Islet precursor cell (in vitro differentiated cells): ENCODE data around the gene YWHAQ.
A peak's percentile ranks its signal among the peaks of the same experiment; 100 is the strongest.
"Not testable (repeated sequence)": the region's sequence is repeated elsewhere in the genome, so short reads cannot be mapped to it uniquely, and the experiment has no call there.

Experiments
- DNase-seq: peaks from one replicate; pipeline ENCODE4 v3.0.0-alpha.2; 2018

YWHAQ gene

DNA sequence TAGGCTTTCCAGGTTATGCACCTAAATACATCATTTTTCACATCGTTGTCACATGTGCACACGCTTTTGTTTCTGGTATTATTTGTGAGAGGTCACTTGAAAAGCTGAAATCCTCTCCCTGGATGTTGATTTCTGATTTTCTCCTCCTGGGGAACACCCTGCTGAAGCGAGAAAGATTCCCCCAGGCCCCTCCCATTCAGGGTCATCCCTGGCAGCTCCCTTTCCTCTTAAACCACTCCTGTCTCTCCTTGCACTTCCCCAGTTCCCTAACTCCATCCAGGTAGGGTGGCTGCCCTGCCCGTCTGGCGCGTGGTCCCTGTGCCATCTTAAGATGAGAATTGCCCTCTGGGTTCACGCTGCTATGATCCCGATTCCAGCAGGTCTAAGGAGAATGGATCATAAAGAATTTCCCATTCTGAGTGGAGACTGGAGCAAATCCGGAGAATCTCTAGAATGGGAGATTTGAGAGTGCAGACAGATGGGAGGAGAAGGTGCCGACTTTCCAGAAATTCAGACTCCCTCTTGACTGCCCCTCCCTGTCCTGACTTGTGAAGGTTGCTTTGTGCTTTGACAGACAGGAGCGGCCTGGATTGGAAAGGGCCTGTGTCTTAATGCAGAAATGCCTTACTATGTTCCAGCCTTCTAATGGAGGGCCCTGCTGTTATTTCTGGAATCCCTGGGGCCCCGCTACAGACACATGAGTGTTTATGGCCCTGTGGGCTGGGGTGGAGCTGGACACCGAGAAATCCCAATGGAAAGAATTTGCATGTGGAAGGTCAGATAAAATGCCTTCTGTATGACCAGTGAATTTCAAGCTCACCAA lies 1.3 kb upstream of the YWHAQ start:
- peak; percentile 86 for DNase-seq

DNA sequence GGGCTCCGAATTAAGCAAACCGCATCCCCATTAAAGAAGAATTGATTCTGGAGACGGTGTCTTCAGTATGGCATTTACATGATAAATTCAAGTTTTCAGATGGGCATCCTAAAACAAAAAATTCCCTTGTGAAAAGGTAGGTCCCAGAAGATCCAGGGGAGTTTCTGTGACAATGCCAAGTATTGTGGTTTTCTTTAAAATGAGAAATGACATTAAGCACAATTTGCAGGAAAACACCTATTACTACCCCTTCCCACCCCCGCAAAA lies 689 bp upstream of the YWHAQ start:
- no peak for DNase-seq

DNA sequence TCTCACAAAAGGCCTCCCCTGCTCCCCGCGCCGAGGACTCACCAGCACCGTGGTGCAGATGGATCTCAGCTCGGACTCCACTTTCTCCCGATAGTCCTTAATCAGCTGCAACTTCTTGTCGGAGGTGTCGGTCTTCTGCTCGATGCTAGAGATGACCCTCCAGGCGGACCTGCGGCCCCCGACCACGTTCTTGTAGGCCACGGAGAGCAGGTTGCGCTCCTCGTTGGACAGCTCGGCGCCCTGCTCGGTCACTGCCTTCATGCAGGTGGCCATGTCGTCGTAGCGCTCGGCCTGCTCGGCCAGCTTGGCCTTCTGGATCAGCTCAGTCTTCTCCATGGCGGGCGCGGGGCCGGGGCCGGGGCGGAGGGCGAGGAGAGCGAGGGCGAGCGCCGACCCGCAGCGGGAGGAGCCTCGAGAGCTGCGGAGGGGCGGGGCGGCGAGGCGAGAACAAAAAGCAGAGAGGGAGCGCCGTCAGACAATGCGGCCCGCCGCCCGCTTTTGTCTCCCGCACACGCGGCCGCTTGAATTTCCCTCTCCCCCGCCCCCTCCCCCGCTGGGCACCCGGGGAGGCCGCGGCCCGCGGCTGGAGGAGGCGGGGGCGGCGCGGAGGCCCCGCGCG lies 571 bp downstream of the YWHAQ start:
- DNase-seq, result peak; percentile 87

DNA sequence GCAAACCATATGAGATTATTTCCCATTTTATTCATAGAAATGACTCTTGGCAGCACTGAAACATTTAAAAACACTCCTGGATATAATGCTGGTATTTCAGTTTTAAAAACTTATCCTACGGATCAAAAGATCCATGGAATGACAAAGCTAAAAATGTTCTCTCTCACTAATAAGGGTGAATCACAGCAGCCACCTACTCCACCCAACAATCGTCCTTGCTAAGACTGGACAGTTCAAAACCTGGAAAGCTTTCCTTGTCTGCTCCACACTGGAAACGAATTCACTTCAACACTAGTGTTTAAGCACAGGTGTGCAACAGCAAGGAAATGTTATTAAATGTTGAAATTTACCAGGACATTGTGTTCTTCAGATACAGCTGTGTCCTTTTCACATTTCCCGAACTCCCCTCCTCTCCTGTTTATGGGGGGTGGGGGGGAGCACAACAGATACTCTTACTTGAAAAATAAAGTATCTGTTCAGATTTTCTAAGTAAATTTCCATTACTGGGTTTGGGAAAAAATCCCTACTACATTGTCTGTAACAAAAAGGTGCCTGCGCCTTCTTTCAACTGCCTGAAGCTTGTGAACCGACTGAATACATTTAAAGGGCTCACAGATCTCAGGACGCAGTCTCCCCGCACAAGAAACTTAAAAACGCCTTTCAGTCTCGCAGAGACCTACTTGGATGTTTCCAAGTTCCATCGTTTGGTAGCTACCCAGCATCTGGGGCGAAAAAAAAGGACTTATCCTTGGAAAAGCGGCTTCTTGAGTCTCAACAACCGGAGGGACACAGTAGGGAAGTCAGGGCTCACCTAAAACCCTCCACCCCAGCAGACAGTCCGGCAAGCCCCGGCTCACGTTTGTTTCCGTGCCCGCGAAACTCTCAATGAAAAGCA lies 1.3 kb downstream of the YWHAQ start:
- DNase-seq, result no peak

DNA sequence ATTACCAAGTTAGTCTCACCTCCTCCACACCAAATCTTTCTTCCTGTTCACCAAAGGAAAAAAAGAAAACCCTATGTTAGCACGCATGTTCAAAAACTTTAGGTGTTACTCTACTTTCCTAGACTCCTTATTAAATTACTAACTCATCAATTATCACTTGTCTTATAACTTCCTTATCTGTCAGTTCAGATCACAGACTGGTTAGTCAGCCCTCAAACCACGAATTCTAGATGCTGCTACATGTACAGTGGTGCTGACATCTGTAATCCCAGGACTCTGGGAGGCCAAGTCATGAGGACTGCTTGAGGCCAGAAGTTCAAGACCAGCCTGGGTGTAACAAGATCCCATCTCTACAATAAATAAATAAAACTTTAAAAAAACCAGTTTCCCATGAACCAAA lies 3.5 kb downstream of the YWHAQ start:
- no peak for DNase-seq

DNA sequence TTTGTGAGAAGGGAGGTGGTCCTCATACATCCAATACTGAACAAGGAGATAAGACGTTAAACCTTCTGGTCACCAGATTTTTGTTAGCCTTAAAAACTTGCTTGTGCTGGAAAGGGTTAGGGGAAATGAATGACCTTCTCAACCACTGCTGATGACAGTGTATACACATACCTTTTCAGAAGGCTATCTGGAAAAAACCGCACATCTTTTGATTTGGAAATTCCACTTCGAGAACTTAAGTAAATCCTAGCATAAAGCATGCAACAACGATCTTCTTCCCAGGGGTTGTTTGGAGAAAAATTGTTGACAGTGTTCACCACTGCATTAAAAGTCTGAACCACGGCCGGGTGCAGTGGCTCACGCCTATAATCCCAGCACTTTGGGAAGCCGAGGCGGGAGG lies 7.6 kb downstream of the YWHAQ start:
- no peak for DNase-seq

DNA sequence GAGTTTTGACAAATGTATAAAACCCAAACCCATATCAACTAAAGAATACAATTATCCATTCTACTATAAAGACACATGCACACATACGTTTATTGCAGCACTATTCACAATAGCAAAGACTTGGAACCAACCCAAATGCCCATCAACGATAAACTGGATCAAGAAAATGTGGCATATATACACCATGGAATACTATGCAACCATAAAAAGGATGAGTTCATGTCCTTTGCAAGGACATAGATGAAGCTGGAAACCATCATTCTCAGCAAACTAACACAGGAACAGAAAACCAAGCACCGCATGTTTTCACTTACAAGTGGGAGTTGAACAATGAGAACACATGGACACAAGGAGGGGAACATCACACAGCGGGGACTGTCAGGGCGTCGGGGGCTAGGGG lies 9.1 kb downstream of the YWHAQ start:
- DNase-seq, result not testable (repeated sequence)

DNA sequence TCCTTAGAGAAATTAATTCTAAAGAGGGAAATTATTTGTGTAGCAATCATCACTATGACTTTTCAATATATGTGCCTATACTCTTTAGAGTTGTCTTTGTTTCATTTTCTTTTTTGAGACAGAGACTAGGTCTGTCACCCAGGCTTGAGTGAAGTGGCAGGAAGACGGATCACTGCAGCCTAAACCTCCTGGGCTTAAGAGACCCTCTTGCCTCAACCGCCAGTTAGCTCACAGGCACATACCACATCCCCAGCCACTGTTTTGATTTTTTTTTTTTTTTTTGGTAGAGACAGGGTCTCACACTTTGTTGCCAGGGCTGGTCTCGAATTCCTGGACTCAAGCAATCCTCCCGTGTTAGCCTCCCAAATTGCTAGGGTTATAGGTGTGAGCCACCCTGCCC lies 12.4 kb downstream of the YWHAQ start:
- no peak for DNase-seq

DNA sequence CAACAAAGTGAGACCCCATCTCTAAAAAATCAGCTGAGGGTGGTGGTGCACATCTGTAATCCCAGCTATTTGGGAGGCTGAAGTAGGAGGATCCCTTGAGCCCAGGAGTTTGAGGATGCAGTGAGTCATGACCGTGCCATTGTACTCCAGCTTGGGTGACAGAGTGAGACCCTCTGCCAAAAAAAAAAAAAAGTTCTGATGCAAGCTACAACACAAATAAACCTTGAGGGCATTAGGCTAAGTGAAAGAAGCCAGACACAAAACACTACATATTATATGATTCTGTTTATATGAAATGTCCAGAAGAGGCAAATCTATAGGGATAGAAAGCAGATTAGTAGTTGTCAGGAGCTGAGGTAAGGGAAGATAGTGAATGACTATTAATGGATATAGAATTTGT lies 13.0 kb downstream of the YWHAQ start:
- DNase-seq, result no peak

DNA sequence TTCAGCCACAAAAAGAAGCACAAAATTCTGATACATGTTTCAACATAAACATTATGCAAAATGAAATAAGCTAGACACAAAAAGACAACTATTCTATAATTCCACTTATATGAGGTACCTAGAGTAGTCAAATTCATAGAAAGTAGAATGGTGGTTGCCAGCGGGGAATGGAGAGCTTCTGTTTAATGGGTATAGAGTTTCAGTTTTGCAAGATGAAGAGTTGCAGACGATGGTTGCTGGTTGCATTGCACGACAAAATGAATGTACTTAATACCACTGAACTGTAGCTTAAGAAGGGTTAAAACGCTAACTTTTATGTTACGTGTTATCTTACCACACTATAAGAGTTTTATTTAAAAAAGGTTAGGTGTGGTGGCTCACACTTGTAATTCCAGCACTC lies 13.5 kb downstream of the YWHAQ start:
- DNase-seq, result no peak

DNA sequence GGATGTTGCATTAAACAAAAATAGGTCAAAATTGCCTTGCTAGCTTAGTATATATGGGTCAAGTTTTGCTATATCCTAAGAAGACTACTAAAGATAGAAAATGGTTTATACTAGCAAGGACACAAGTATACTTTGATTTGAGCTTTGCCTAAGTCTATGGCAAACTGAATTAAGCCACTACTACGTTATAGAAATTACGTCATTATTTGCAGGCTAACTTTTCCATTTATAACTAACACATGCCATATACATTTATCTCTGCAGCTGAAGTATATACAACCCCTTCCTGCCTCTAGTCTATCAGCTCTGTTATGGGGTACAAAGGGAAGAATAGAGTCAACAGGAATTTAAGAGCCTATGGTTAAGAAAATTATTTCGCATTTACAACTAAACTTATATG lies 16.2 kb downstream of the YWHAQ start:
- no peak for DNase-seq

DNA sequence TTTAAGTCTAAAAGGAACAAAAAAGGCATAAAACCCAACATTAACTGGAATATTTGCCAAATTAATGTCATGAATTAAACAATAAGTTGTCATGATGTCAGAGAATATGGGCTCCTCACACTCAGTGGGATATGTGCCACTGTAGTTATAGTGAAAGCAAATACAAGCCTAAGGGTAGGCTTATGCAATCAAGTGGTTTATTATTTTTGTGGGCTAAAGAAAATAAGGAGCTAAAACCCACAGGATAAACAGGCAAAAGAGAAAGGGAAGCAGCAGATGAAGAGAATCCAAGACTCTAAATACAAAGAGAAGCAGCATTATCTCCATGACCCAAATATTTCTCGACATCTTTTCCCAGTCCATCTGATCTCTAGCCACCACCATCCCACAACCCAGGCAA lies 17.5 kb downstream of the YWHAQ start:
- DNase-seq, result no peak

DNA sequence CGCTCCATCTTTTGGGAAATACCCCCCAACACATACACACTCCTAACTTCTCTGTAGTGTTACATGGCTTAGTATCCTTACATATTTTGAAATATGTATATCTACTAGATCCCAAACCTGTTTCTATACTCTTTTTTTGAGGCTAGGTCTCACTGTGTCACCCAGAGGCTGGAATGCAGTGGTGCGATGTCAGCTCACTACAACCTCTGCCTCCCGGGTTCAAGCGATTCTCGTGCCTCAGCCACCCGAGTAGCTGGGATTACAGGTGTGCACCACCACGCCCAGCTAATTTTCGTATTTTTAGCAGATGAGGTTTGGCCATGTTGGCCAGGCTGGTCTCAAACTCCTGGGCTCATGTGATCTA lies 19.3 kb downstream of the YWHAQ start:
- not testable (repeated sequence) for DNase-seq

DNA sequence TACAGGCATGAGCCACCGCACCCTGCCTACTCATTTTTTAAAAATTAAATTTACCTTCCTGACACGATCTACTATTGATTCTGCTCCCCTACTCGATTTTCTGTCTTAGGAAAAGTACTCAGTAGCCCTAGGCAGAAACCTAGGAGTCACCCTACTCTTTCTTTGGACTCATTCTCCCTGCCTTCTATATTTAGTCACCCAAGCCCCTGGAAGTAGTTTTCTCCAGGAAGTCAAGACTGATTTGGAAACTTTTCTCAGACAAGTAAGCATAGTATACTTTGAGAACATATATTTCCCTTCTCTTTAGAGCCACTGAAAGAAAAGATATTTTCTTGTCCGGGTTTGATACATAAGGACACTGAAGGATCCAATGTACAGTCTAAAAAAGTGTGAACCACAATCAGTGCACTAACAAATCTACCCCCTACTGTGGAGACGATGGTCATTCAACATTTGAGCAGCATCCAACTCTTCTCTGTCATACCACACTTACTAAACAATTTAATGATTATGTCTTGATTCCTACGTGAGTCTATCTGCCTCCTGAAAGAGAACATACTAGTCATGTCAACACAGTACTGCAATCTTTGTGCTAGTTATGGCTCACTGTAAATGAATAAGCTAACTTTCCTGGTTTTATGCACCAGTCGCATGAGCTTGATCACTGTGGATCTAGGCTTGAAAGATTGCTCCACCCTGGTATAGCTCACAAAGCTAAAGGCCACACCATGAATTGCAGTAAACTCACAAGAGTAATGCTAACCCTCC lies 19.8 kb downstream of the YWHAQ start:
- DNase-seq, result no peak

DNA sequence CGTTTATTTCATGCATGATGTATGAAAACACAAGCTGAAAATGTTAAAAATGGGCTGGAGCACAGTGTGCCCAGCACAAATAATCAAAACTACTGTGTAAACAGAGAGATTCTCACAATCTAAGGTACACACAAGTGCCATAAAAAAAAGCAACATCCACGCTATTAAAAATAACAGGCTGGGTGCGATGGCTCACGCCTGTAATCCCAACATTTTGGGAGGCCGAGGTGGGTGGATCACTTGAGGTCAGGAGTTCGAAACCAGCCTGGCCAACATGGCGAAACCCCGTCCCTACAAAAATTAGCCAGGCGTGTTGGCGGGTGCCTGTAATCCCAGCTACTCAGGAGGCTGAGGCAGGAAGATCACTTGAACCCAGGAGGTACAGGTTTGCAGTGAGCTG lies 22.3 kb downstream of the YWHAQ start:
- DNase-seq, result not testable (repeated sequence)

DNA sequence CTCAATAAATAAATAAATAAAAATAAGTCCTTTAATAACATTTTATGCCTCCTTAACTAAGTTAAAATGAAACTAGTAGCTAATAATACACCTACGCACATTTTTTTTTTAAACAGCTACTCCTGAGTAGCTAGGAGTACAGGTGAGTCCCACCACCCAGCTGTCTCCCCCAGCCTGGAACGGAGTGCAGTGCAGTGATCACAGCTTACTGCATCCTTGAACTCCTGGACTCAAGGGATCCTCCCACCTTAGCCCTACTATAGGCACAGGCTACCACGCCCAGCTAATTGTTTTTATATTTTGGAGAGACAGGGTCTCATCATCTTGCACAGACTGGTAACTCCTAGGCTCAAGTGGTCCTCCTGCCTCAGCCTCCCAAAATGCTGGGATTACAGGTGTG lies 28.4 kb downstream of the YWHAQ start:
- DNase-seq, result no peak

DNA sequence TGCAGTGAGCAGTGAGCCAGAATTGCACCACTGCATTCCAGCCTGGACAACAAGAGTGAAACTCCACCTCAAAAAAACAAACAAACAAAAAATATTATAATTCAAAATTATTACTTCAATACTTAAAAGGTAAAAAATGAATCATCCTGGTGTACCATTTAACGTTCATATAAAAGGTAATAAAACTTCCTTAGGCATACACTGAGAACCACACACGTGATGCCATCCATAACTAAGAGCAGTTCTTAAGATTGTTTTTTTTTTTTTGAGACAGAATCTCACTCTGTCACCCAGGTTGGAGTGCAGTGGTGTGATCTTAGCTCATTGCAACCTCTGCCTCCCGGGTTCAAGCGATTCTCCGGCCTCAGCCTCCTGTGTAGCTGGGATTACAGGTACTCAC lies 29.4 kb downstream of the YWHAQ start:
- DNase-seq, result no peak

DNA sequence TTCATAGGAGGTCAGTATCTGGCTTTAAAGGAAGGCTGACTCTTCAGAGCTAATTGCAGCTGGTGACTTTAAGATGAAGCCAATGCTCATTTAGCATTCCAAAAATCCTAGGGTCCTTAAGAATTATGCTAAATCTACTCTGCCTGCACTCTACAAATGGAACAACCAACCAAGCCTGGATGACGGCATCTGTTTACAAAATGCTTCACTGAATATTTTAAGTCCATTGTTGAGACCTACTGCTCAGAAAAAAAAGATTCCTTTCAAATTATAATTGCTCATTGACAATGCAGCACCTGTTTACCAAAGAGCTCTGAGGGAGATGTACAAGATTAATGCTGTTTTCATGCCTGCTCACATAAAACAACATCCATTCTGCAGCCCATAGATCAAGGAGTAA lies 31.4 kb downstream of the YWHAQ start:
- no peak for DNase-seq

DNA sequence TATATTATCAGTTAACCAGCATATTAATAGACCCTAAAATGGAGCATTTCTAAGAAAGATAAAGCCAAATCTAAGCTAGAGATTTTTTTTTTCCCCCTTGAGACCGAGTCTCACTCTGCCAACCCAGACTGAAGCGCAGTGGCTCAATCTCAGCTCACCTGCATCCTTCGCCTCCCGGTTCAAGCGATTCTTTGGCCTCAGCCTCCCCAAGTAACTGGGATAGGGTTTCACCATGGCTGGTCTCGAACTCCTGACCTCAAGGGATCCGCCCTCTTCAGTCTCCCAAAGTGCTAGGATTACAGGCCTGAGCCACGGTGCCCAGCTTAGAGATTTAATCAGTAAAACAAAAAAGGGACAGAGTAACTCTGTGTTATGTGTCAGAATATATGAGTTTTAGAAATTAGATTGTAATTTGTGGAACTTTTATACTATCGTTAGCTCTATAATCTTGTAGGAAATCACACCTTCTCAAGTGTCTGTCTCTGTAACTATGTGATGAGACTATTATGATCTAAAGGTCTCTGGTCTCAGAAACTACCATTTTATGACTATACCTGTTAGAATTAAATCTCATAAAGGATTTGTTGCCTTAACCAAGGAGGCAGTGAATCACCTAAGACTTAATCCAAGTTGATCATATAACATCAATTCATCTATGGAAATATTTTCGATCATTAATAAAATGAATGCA lies 34.0 kb downstream of the YWHAQ start:
- DNase-seq, result no peak

DNA sequence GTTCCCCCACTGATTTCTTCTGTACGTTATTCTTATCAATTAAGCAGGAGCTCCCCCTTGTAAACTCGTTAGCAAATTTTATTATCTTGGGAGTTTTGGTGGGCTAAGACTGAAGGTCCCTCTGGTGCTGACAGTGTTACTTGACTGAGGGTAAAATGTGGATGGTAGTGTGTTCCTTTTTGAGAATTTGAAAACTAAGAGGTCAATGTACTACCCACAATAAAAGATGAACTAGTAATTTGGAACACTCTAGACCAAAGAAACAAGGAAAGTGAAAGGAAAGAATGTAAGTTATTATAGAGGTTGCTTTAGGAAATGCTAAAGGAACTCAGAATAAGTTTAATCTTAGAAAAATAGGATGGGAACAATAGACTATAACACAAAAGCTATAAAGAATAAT lies 35.1 kb downstream of the YWHAQ start:
- DNase-seq, result no peak

DNA sequence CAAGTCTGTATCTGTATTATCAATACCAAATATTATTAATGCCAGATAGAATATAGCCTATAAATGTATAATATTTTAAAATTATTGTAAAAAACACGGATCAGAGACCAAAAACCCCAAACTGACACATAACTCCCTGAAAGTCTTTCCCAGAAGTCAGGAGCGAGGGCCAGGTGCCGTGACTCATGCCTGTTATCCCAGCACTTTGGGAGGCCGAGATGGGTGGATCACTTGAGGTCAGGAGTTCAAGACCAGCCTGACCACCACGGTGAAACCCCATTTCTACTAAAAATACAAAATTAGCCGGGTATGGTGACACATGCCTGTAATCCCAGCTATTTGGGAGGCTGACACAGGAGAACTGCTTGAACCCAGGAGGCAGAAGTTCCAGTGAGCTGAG lies 35.5 kb downstream of the YWHAQ start:
- DNase-seq, result not testable (repeated sequence)

DNA sequence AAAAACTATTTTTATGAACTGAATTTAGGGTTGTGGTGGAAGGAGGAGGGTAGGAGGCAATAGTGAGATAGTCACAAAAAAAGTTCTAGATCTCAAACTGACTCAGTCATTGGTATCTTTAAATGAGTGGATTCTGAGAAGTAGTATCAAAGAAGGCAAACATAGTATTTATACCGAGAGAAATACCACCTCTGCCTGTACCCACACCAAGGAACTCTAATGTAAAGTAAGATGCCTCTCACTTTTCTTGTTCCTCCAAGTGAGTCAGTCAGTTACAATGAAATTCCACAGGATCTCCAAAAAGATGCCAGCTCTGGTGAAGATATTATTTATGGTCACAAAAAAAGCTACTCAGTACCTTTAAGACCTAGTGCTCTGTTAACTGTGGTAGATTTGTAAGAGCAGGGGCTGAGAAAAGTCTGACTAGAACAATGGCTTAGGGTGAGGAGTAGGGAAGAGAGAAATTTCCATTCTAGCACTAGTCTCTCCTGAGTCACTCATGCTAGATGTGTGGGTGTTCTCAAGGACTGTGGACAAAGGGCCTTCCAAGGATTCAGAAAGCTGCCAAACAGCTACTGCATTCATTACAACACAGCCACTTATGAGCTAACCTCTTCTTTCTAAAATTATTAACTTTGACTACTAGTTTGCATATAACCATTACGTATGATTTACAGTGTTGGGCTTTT lies 36.3 kb downstream of the YWHAQ start:
- DNase-seq, result no peak
